HG03196 (cell line): Measurements from ENCODE around the gene FGFRL1.
A peak's percentile ranks its signal among the peaks of the same experiment; 100 is the strongest.
"Not testable (repeated sequence)": the region's sequence is repeated elsewhere in the genome, so short reads cannot be mapped to it uniquely, and the experiment has no call there.

ENCODE experiments used
- ATAC-seq: cut with Tn5 transposase; IDR thresholded peaks from one replicate; pipeline ENCODE4 v1.9.1; 2021; ENCODE audit not compliant: unreplicated experiment

FGFRL1 gene

DNA sequence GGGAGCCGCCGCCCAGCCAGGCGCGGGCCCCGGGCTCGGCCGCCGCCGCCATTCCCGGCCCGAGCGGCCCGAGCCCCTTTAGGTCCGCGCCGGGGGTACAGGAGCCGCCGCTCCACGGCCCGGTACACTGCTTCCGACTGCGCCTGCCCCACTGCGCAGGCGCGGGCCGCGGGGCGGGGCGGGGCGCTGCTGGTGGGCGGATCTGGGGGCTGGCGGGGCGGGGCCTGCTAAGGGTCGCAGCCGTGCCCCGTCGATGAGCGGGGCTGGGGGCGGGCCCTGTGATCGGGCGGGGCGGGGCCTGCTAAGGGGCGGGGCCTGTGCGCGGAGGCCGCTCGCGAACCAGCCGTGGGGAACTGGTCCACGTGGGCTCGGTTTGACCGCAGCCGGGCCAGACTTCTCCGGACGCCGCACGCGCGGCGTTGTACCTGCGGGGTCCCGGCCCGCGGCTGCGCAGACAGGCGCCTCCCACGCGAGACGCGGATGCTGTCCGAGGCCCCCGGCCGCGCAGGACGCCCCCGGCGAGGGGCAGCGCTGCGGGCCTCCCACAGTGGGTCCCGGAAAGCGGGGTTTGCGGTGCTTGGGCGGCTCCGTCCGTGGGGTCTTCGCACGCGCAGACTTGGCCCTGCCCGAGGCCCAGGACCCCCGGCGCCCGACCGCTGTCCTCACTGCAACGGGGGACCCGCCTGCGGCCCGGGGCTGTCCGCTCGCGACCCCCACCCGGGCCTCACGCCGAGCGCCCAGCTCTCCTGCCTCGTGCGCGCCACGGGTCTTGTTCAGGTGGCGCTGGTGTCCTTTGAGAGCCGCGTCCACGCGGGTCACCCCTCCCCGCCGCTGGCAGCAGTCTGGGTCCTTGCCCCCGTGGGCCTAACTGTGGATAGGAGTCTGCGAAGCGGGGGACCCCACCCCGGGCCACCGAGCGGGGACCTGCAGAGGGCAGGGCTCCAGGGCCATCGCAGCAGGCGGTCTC is 37.7 kb upstream of the FGFRL1 start, which contains the start of gene DGKQ:
DGKQ (minus strand) TSS at position 139 of the 967 bp plus-strand sequence; CDS start at position 52, 87 bp downstream.
- peak; percentile 52 for ATAC-seq

DNA sequence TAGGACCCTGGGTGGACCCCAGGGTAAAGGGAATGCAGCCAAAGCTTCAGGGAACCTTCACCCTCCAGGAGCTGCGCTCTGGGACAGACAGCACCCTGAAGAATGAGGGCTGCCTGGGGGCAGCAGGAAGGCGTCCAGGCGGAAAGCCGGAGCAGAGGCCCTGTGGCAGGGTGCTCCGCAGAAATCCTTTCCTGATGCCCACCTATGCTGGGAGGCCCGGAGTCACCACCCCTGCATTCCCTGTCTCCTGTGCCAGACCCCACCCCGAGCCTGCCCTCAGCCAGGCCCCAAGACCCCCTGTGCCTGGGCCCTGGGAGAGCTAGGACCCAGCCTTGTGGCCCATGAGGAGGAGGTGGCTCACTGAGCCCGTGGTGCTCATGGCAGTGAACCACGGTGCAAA is 36.8 kb upstream of the FGFRL1 start:
- no peak for ATAC-seq

- not testable (repeated sequence) for ATAC-seq
Measured at GRCh38 chr4:976016-976415, 35.4 kb upstream of the FGFRL1 start.

DNA sequence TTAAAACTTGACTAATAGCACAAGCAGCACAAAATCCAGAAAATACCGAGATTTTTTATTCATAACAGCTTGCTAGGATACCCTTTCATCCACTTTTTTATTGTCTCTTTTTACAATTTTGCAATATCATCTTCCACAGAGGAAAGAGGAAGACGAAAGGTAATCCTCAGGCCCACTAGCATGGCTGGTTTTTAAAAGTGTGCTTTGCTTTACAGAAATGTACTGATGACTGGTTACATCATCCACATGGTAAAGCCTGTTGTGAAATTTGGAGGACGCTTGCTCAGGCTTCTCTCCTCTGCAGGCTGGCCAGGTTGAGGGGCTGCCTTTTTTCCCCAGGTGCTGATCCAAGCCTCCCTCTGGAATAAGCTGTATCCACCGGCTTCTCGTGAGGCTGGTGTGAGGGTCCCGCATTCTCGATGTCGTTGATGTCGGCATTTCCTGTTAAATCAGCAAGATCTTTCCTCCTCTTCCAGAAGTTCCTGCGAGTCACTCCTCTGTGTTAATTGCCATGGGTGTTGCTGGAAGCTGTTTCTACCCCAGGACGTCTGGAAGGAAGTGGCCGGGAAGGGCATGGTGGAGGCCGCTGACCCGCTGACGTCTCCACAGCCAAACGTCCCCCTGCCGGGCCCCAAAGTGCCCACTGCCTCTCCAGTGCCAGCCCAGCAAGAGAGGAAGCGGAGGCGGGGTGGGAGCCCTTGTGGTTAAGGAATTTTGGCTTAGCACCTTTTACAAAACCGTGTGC is 32.3 kb upstream of the FGFRL1 start:
- no peak for ATAC-seq

- no peak for ATAC-seq
Measured at GRCh38 chr4:982291-982690, 29.1 kb upstream of the FGFRL1 start.

DNA sequence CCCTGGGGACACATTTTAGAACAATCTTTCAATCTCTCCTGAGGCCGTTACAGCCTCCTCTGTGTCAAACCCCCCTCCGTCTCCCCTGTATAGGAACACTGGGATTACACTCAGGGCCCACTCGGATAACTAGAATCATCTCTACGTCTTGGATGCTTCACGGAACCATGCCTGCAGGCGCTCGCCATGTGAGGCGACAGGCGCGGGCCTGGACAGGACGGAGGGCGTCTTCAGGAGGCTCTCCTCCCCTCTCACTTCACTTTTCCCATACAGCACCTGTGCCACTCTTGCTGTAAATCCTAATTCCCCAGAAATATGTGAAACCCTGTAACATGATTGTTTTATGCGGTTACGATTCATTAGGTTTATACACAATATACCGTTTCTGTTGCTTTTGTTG is 28.6 kb upstream of the FGFRL1 start:
- ATAC-seq = no peak

DNA sequence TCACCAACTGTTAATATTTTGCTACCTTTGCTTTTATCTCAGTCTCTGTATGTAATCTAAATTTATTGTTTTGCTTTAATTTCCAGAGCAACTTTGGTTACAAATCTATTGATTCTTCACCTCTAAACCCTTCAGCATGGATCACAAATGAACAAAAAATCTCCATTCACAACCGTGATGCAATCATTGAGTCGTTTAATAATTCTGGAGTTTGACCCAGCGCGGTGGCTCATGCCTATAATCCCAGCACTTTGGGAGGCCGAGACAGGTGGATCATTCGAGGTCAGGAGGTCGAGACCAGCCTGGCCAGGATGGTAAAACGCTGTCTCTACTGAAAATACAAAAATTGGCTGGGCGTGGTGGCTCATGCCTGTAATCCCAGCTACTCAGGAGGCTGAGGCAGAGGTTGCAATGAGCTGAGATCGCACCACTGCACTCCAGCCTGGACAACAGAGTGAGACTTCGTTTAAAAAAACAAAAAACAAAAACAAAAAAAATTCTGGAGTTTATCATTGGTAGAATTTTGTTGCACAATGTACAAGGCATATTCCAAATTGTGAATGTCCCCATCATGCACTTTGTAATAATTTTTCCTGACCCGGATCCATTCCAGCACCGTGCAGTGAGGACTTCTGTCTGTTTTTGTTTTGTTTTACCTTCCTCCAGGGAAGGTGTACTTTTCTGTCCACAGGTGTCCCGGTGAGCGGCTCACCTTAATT is 26.9 kb upstream of the FGFRL1 start:
- no peak for ATAC-seq

- no peak for ATAC-seq
Measured at GRCh38 chr4:985123-985830, 26.1 kb upstream of the FGFRL1 start.

DNA sequence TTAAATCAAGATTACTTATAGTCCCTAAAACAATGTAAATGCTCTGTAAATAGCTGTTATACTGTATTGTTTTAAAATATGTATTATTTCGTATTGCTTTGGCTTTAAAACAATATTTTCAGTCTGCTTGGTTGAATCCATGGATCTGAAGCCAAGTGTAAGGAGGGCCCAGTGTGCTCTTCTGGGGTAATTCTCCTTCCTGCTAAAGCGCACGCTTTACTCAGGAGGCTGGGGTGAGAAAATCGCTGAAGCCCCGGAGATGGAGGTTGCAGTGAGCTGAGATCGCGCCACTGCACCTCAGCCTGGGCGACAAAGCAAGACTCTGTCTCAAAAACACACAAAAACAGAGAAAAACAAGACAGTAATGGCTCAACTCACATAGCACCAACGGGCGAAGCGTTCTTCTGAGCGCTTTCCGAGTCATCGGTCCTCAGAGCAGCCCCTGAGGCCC is 25.0 kb upstream of the FGFRL1 start:
- ATAC-seq = no peak

DNA sequence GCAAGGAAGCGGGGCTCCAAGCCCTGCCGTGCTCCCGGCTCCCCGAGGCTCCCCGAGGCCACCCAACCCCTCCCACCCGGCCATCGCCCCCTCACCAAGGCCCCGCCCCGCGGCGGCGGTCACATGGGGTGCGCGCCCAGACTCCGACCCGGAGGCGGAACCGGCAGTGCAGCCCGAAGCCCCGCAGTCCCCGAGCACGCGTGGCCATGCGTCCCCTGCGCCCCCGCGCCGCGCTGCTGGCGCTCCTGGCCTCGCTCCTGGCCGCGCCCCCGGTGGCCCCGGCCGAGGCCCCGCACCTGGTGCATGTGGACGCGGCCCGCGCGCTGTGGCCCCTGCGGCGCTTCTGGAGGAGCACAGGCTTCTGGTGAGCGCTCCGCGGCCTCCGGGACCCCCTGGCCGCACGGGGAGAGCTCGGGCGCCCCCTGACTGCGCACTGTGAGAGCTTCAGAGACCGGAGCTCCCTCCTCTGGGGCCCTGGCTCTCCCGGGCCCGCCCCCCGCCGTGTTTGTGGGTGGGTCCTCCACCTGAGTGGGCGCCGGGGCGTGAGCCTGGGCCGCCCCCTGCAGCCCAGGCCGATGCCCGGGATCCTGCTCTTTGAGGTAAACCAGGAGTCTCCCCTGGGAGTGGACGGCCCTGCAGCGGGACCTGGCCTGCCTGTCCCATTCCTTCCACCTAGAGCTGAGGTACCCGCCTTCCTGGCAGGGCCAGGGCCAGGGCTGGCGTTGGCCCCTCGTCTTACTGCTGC is 24.4 kb upstream of the FGFRL1 start, which contains the start of gene IDUA:
IDUA (plus strand) TSS at position 166 of the 745 bp plus-strand sequence; CDS start at position 207, 41 bp downstream.
- ATAC-seq = peak; percentile 57

- ATAC-seq = no peak
Measured at GRCh38 chr4:987624-988513, 23.6 kb upstream of the FGFRL1 start.

DNA sequence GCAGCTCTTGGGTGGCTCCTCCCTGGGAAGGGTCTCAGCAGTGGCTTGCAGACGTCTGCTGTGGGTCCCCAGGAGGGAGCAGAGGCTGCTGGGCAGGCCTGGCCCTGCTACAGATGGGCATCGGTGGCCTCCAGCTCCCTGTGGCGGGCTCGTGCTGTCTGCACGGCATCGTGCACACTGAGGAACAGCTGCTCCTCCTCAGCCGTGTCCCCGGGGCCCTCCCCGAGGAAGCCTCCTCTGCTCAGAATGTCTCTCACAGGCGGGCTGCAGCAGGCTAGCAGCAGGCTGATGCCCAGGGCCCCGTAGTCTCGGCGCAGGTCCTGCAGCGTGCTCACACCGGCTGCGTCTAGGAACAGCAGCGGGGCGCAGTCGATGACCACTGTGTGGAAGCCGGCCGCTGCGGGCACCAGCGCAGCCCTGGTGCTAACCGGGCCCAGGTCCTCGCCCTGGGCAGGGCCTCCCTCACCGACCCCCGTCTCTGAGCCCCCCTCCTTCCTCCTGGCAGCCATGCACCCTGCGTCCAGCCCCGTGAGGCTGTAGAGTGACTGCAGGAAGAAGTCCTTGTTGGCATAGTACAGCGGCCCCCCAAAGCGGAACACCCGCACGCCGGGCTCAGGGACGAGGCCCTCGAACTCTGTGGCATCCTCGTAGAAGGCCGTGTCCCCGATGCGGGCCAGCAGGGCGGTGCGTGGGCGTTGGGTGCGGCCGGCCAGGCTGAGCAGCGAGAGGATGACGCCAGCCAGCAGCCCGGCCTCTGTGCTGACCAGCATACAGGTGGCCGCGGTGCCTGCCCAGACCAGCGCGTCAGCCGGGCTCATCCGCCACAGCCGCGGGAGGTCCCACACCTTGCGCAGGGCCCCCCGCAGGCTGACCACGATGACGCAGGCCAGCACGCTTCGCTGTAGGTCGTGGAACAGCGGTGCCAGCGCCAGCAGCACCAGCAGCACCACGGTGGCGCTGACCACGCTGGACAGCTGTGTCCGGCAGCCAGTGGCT is 22.4 kb upstream of the FGFRL1 start:
- ATAC-seq = no peak

DNA sequence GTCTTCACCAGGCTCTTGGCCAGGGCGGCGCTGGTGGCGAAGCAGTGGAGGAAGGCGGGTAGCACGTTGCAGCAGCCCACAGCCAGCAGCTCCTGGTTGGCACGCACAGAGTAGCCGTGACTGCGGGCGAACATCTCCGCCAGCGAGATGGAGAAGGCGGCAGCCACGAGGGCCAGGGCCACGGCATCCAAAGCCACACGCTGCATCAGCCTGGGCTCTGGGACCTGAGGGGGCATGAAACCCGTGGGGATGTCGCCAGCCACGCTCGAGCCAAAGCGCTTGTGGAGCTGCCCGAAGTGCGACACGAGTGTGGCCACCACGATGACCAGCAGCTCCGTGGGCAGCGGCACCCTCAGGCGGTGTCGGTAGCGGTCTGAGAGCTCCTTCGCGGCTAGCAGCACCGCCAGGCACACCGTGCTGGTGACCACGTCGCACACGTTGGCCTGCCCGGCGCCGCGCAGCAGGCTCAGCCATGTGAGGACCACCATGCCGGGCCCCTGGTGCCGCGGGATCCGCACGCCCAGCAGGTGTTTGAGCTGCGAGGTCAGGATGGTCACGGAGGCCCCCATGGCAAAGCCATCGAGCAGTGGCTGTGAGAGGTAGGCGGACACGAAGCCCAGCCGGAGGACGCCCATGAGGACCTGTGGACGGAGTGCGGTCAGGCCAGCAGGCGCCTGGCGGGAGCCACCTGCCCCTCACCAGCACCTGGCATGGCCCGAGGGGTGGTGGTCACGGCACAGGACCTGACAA is 21.5 kb upstream of the FGFRL1 start:
- no peak for ATAC-seq

GRCh38 chr4:990746-991367 is 20.6 kb upstream of the FGFRL1 start:
- no peak for ATAC-seq

DNA sequence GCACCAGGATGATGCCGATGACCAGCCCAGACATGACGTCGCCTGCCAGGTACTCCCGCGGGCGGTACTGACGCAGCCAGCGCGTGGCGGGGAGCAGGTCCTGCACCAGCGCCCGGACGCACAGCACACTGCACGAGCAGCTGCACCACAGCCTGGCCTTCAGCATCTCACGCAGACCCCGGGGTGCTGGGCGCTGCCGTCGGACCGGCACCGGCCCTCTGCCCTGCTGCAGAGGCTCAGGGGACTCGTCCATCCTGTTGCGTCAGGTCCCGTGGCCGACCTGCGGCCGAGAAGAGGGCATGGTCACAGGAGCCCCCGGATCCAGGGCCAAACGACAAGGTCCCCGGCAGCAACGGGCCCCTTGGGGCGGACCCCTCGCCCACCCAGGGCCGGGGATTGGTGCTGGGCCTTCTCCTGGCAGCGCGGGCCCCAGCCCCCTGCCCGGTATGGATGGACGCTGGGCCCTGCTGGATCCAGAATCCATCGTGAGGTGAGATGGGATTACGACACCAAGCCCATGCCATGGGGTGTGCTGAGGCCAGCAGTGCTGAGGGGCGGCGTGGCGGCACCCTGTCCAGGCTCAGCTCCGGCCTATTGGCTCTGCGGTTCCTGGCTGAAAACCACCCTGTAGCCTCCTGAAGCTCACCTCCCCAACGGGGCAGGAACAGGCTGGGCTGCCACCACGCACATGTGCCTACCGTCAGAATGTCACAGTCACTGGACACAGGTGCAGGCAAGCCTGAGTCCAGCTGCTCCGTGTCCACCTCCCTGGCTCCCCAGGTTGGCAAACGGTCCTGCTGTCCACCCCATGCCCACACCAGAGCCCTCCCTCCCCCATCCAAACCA is 19.8 kb upstream of the FGFRL1 start:
- no peak for ATAC-seq
